WI38 (cell line): Measurements from ENCODE around the gene ADAMTSL3.

Experiments used
- H3K4me3 ChIP-seq: 2 replicates; pipeline ENCODE4 v1.5.1; 2011; ENCODE audit warnings: low read depth, mild to moderate bottlenecking, control low read depth, low read length
- TF ChIP-seq, protein P1 (sequence below): IDR thresholded peaks from 2 replicates; pipeline ENCODE4 v1.5.1; 2012; ENCODE audit warnings: low read depth, mild to moderate bottlenecking, control low read depth, low read length

The ADAMTSL3 gene

GRCh38 chr15:83816124-83816883 lies 162.4 kb downstream of the ADAMTSL3 start:
- TF ChIP-seq, protein P1, sequence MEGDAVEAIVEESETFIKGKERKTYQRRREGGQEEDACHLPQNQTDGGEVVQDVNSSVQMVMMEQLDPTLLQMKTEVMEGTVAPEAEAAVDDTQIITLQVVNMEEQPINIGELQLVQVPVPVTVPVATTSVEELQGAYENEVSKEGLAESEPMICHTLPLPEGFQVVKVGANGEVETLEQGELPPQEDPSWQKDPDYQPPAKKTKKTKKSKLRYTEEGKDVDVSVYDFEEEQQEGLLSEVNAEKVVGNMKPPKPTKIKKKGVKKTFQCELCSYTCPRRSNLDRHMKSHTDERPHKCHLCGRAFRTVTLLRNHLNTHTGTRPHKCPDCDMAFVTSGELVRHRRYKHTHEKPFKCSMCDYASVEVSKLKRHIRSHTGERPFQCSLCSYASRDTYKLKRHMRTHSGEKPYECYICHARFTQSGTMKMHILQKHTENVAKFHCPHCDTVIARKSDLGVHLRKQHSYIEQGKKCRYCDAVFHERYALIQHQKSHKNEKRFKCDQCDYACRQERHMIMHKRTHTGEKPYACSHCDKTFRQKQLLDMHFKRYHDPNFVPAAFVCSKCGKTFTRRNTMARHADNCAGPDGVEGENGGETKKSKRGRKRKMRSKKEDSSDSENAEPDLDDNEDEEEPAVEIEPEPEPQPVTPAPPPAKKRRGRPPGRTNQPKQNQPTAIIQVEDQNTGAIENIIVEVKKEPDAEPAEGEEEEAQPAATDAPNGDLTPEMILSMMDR: no peak

GRCh38 chr15:83818591-83818990 lies 164.7 kb downstream of the ADAMTSL3 start:
- TF ChIP-seq, protein P1: no peak
- H3K4me3 ChIP-seq: no peak overlapping the region

More at GRCh38 chr15:83816124-83816883, 162.4 kb downstream of the ADAMTSL3 start:
- no peak overlapping the region for H3K4me3 ChIP-seq

GRCh38 chr15:83830381-83830780 lies 176.5 kb downstream of the ADAMTSL3 start:
- H3K4me3 ChIP-seq: no peak overlapping the region
- TF ChIP-seq, protein P1: no peak

GRCh38 chr15:83833569-83833968 lies 179.6 kb downstream of the ADAMTSL3 start:
- TF ChIP-seq, protein P1: no peak
- no peak overlapping the region for H3K4me3 ChIP-seq

DNA sequence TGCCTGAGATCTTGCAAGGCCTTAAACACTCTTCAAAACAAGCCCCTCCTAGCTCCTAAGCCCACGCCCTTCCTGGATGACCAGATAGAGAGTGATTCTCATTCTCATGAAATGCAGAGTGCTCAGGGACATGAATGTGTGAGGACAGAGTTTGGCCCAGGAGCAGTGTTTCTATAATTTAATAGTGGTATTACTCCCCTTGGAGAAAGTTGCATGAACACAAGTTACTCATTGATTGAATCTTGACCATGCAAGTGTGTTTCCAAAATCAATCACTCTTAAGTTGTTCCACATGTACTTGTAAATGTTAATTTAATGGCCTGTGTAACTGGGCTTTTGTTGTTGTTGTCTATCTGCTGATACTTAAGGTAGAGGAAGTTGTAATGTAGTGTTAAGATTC lies 181.6 kb downstream of the ADAMTSL3 start:
- no peak overlapping the region for H3K4me3 ChIP-seq
- TF ChIP-seq, protein P1: no peak

DNA sequence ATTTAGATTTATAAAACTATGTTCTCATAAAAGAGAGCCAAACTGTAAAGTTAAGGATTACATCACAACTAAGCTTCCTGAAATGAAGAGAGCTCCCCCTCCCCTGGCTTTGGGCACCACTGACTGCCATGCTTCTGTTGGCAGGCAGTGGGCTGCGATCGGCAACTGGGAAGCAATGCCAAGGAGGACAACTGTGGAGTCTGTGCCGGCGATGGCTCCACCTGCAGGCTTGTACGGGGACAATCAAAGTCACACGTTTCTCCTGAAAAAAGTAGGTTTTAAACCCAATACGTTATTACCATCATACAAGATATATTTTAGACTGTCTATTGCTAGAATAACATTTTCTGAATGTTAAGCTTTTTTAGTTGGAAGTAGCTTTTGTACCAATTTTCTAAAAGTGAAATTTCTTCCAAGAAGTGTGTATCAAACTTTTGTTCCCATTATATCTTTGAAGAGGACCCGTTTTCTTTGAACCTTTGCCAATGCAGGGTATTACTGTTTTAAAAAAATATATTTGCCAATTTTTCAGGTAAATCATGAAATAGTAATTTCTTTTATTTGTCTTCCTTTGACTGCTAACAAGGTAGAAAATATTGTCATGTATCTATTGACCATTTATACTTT lies 184.1 kb downstream of the ADAMTSL3 start:
- TF ChIP-seq, protein P1: no peak
- no peak overlapping the region for H3K4me3 ChIP-seq

DNA sequence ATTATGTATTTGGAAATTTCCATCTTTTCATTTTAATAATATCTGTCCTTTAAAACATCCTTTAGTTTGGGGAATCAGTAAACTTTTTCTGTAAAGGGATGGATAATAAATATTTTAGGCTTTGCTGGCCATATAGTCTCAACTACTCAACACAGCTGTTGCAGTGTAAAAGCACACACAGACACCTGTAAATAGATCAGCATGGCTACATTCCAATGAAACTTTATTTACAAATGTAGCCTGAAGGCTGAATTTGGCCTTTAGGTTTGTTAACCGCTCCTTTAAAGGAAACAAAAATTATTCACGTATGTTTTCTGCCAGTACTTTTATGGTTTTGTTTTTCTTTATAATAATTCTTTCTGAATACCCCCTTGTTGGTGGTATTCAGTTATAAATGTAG lies 184.8 kb downstream of the ADAMTSL3 start:
- H3K4me3 ChIP-seq: no peak overlapping the region
- TF ChIP-seq, protein P1: no peak
